Measurements from ENCODE around the gene HK3.

The HK3 gene

GRCh38 chr5:176918613-176919012, 19.5 kb upstream of the HK3 start:
- no peak for DNase-seq (ENCODE audit: low read depth in 2 of 2)
- no peak overlapping the region for H3K4me3 ChIP-seq (replicated peaks in 1 of 2; ENCODE audit: low read depth in 2 of 2, low read length in 2 of 2)
- no peak for TF ChIP-seq CTCF (IDR thresholded peaks at IDR 0.05; ENCODE audit: low read depth, low read length)

GRCh38 chr5:176916337-176916736, 17.2 kb upstream of the HK3 start:
- DNase-seq (ENCODE audit: low read depth in 2 of 2) = no peak
- no peak overlapping the region for H3K4me3 ChIP-seq (replicated peaks in 1 of 2; ENCODE audit: low read depth in 2 of 2, low read length in 2 of 2)
- TF ChIP-seq CTCF (IDR thresholded peaks at IDR 0.05; ENCODE audit: low read depth, low read length) = no peak

GRCh38 chr5:176915906-176916305, 16.8 kb upstream of the HK3 start:
- TF ChIP-seq CTCF (IDR thresholded peaks at IDR 0.05; ENCODE audit: low read depth, low read length) = no peak
- no peak for DNase-seq (ENCODE audit: low read depth in 2 of 2)
- no peak overlapping the region for H3K4me3 ChIP-seq (replicated peaks in 1 of 2; ENCODE audit: low read depth in 2 of 2, low read length in 2 of 2)

- no peak for DNase-seq (ENCODE audit: low read depth in 2 of 2)
- TF ChIP-seq CTCF (IDR thresholded peaks at IDR 0.05; ENCODE audit: low read depth, low read length) = no peak
Measured at GRCh38 chr5:176912115-176912514, 13.0 kb upstream of the HK3 start.

GRCh38 chr5:176908675-176909368, 9.7 kb upstream of the HK3 start:
- no peak for TF ChIP-seq CTCF (IDR thresholded peaks at IDR 0.05; ENCODE audit: low read depth, low read length)
- no peak overlapping the region for H3K4me3 ChIP-seq (replicated peaks in 1 of 2; ENCODE audit: low read depth in 2 of 2, low read length in 2 of 2)
- DNase-seq (ENCODE audit: low read depth in 2 of 2) = no peak

More at GRCh38 chr5:176912115-176912514, 13.0 kb upstream of the HK3 start:
- no peak overlapping the region for H3K4me3 ChIP-seq (replicated peaks in 1 of 2; ENCODE audit: low read depth in 2 of 2, low read length in 2 of 2)

- TF ChIP-seq CTCF (IDR thresholded peaks at IDR 0.05; ENCODE audit: low read depth, low read length) = no peak
- DNase-seq (ENCODE audit: low read depth in 2 of 2) = no peak
- no peak overlapping the region for H3K4me3 ChIP-seq (replicated peaks in 1 of 2; ENCODE audit: low read depth in 2 of 2, low read length in 2 of 2)
Measured at GRCh38 chr5:176906796-176907195, 7.7 kb upstream of the HK3 start.

- no peak overlapping the region for H3K4me3 ChIP-seq (replicated peaks in 1 of 2; ENCODE audit: low read depth in 2 of 2, low read length in 2 of 2)
- no peak for DNase-seq (ENCODE audit: low read depth in 2 of 2)
- no peak for TF ChIP-seq CTCF (IDR thresholded peaks at IDR 0.05; ENCODE audit: low read depth, low read length)
Measured at GRCh38 chr5:176906126-176906525, 7.0 kb upstream of the HK3 start.
